Occipital lobe (tissue), 2 donors: ENCODE measurements around the gene VENTX. TPM values are rescaled to one million over a fixed set of nuclear protein-coding genes. Genes with fewer than 3 reads are reported as not detected.

Experiments used
- DNase-seq: peaks from one replicate; lab custom pipeline; 2025; lab: John Stamatoyannopoulos, UW
- total RNA-seq: library from RNA; depleted of rRNA; stranded (reverse); fragments of >200 nt; gene quantifications from one replicate; pipeline ENCODE4 v1.2.3, GENCODE V29; 2014

VENTX gene
- total RNA-seq, 1 donor from 2014 or later, result not detected

DNA sequence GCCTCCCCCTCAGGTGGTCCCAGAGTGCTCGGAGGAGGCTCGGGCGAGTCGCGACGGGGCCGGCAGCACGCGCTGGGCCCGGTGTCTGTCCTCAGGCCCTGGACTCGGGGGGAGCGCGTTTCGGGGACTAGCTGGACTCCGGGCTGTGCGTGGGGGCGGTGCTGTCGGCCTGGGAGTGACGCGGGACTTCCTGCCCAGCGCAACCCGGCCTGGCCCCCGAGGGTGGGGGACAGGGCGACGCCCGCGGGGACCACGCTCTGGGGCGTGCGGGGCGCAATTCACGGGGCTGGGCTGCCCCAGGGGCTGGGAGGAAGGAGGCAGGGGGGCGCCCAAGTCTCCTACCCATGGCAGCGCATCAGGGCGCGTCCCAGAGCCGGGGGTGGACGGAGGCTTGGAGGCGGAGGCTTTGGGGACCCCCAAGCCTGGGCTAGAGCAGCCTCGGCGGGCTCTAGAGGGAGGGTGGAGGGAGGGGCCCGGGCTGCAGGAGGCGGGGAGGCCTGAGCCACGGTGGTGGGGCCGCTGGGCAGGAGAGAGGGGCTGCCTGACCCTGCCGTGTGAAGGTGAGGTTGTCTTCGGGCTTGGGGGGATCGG, 2.3 kb upstream of the VENTX start:
- DNase-seq, result no peak

DNA sequence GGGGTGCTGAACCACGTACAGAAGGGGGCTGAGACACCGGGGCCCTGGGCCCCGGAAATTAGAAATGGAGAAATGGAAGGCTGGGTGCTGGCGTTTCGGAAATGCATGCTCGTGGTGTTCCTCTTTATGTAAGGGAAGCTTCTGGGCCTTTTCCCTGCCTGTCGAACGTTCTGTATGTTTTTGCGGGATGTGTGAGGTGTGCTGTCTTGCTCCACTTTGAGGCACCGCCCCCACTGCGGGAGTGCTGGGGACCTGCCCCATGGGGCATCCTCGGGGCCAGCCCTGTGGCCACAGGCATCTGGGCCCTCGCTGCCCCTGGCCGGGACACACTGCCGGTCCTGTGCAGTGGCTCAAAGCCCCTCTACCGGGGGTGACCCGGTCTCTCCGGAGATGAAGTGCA, 1.7 kb upstream of the VENTX start:
- DNase-seq, result no peak

DNA sequence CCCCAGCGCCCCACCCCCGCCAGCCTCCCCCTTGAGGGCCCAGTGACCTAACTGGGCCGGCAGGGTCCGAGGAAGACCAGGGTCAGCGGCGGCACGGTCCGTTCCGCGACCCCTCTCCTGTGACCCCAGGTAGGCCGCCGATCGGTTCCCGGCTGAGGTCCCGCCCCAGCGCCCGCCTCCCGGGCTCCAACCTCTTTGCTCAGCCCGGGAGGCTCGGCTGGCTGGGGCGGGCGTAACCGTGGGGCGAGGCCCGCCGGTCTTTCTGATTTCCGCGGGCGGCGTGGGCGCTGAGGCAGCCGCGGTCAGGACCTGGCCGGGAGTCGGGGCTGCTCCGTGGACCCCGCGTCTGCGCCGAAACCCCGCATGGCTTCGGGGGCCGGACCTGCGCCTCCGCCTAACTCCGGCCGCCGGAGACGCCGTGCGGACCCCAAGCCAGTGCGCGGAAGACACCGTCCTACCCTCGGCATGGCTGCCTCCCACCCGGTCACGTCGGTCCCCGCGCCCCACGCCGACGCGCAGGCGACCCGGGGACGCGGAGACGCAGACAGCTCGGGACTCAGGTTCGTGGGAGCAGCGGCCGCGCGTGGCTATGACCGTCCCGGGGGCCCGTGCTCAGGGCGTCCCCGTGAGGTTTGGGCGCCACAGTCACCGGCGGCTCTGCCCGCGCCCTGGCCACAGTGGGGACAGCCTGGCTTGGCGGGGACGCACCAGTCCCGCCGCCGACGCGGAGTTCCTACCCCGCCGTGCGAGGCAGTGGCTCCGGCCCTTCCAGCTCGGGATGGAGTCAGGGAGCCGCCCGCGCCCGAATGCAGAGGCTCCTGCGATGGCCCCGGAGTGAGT, 1.0 kb upstream of the VENTX start:
- no peak for DNase-seq

DNA sequence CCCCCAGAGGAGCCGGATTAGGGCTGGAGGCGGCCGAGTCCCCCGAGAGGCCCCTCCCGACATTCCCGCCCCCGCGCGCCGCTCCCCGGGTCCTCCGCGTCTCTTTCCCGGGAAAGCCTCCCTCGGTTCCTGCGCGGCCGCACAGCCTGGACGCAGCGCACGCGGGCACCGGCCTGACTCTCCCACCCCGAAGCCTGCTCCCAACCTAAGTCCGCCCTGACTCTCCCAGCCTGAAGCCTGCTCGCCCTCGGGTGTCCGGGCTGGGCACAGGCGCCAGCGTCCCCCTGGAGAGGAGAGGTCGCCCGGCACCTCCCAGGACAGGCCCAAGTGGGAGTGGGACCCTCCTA, 441 bp upstream of the VENTX start:
- DNase-seq, result no peak

GRCh38 chr10:133238466-133238804, 780 bp downstream of the VENTX start:
- no peak for DNase-seq

GRCh38 chr10:133239990-133240389, 2.3 kb downstream of the VENTX start:
- DNase-seq, result no peak

- DNase-seq, result no peak
Observed at GRCh38 chr10:133241501-133242205, 4.0 kb downstream of the VENTX start.

GRCh38 chr10:133242611-133243356, 5.1 kb downstream of the VENTX start:
- no peak for DNase-seq

- DNase-seq, result no peak
Observed at GRCh38 chr10:133243593-133243992, 5.9 kb downstream of the VENTX start.

GRCh38 chr10:133245439-133246235, 8.0 kb downstream of the VENTX start:
- DNase-seq, result no peak

DNA sequence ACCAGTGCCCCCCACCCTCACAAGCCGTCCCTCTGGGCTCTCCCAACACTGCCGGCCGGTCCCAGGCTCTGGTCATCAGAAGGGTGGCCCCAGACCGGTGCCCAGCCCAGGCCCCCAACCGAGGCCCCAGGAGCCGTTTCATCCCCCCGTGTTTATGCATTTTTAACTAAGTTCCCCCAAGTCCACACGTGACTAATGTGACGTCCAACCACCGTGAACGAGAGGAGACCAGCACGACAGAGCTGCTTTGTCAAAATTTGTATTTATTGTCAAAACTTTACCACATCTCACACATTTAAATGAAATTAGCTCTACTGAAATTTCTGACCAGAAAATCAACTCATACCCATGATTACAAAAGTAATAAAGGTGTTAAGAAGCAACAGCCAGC, 8.6 kb downstream of the VENTX start:
- DNase-seq, result no peak

DNA sequence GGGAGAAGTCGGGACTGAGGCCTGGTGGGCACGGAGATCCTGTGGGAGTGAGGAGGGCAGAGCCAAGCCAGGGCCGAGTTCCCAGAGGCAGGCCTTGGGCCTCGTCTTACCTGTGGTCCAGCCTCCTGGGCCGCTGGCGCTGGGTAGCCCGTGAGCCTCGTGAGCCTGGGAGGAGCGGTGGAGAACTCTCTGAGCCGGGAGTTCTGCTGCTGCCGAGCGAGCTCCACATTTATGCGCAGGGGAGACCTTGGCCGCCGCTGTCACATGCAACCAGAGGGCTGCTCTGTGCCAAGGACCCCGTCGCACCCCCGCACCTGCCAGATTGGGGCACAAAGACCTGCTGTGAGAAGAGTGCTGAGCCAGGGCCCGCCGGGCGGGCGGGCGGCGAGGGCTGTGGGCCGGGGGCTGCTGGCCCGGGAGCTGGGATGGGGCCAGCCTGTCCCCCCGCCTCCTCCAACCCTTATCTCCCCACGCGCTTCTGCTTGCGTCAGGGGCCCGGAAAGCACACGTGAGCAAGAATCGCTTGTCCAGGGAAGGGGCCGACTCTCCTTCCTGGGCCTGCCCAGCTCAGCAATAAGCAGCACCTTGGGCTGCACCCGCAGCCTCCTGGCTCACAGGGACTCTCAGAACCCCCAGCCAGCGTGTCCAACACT, 10.2 kb downstream of the VENTX start:
- DNase-seq, result no peak

DNA sequence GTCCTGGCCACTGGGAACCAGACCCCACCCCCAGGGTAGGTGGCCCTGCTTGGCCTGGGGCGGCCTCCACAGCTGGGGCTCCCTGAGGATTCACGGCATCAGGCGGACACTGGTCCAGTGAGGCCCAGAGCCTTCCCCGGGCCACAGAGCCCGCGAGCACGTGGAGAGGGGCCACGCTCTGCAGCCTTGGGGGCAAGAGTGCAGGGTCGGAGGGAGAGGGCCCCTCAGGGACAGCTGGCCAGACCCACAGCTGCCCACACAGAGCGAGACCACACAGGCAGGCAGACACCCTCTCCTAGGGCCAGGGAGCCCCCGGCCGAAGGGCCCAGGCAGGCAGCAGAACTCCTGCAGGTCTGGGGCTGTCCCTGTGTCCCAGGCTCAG, 10.7 kb downstream of the VENTX start:
- DNase-seq, result no peak

DNA sequence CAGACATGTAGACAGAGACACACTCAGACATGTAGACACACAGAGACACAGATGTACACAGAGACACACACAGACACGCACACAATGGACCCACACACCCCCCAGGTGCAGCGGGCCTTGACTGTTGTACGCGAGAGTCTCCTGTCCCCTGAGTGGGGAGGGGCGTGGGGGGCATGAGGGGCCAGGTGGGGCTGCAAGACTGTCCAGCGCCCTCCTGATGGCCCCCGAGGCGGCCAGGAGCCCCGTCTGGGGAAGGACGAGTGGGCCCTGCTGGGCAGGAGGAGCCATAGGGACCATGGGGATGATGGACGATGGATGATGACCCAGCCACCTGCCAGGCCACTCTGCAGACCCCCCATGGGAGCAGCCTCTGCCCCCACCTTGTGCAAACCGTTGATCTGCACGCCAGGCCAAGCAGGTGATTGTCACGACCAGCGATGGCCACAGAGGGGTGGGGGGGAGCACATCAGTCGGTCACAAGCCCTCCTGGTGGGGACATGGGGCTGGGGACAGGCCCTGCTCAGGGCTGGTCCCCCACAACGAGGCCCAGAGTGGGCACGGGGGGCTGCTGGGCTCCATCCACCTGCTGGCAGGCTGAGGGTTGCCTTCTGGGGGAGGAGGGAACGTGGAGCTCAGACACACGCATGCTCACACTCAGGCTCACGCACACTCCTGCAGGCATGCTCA, 11.6 kb downstream of the VENTX start:
- no peak for DNase-seq

DNA sequence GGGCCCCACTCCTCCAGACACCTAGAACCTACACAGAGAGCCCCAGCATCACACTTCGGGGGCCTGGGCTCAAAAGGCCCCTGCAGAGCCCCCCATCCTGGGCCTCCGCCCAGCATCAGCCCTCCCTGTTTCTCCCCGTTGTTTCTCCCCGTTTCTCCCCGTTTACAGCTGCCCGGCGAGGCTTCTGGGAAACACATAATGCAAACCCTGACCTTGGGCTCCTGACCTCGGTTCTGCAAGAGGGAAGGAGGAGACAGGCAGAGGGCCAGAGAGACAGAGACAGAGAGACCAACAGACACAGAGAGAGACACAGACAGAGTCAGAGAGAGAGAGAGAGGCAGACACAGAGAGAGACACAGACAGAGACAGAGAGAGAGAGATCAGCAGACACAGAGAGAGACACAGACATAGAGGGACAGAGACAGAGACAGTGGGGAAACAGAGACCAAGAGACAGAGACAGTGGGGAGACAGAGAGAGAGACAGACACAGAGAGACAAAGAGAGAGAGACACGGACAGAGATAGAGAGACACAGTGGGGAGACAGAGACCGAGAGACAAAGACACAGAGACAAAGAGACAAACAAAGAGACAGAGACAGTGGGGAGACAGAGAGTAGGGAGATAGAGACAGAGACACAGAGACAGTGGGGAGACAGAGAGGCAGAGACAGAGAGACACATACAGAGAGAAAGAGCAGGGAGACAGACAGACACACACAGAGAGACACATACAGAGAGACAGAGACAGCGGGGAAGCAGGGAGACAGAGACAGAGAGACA, 12.5 kb downstream of the VENTX start:
- no peak for DNase-seq

GRCh38 chr10:133251388-133252222, 13.9 kb downstream of the VENTX start:
- no peak for DNase-seq

DNA sequence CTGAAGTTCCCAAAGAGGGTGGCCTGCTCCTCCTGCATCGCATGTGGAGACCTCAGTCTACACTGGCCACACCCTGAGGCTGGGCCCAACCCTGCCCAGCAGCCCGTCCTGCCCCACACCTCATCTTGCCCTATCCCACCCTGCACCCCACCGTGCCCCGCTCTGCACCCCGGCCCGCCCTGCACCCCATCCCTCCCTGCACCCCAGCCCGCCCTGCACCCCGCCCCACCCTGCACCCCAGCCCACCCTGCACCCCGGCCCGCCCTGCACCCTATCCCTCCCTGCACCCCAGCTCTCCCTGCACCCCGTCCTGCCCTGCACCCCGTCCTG, 14.5 kb downstream of the VENTX start:
- no peak for DNase-seq

GRCh38 chr10:133253361-133253955, 15.8 kb downstream of the VENTX start:
- no peak for DNase-seq
